ENCODE measurements around the gene ANKRD9.

The ANKRD9 gene

DNA sequence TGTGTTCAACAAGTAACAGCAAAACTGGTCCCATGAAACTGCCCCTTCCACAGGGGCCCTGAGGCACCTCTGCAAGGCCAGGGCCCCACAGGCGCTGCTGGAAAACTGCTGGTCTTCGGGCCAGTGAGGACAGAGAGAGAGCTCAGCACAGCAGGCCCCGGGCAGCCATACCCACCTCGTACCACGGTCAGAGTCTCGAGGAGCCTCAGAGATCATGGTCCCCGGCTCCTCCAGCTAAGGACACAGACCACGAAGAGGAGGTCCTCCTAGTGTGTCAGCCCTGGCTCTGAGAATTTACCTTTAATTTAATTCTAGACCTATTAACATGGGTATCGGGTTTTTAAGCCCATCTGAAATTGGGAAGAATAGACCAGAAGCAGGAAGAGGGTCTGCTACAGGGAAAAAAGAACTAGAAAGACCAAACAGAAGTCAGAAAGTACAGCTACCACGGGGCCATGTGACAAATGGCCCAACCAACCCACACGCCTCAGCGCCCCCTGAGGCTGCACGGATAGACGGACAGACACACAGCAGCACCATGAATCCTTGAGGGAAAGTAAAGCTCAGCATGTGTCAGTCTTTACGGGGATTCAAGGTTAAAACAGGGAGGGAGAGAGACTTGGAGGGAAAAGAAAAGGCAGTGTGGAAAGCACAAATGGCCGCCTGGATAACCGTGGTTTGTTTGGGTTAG is 22.9 kb downstream of the ANKRD9 start:
- peaks cover under 1% of the 10 kb centered on the region for H3K4me1 ChIP-seq (ENCODE audit: control insufficient read depth, insufficient read depth, low read length)
- H3K27me3 ChIP-seq (ENCODE audit: control insufficient read depth, insufficient read depth, low read length), result no peaks in the 10 kb centered on the region
- H3K9me3 ChIP-seq (ENCODE audit: control insufficient read depth, low read length), result no peaks in the 10 kb centered on the region
- no peak overlapping the region for H3K4me3 ChIP-seq (ENCODE audit: low read length)
- H3K9ac ChIP-seq (ENCODE audit: low read length), result no peak overlapping the region
- H3K36me3 ChIP-seq (ENCODE audit: control insufficient read depth, insufficient read depth, low read length), result no peaks in the 10 kb centered on the region

DNA sequence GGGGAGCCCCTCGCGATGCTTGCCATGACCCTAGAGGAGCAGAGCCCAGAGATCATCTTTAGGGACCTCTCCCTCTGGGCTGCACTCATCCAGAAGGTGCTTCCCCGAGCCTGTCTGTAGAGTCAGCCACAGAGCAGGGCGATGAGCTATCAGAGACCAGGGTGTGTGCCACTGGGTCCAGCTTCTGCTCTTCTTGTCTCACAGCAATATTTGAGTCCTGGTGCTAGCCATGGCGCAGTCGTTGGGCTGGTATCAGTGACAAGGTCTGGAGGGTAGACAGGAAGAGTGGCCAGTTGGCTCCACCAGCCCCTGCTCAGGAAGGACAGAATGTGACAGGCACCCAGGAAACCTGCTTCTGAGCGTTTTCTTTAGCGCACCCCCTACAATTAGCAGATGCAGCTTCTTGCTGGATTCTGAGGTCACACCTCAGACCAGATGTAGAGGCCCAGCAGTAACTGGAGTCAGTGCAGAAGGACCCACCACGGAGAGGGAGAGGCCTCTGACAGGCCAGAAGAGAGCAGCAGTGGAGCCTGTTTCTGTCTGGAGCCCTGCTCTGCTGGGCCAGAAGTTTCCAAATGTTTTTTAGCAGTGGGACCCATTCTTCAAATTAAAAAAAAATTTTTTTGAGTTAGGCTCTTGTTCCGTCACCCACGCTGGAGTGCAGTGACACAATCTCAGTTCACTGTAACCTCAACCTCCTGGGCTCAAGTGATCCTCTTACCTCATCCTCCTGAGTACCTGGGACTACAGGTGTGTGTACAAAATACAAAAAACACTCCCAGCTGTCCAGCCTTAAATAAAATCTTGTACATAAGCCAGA is 23.7 kb downstream of the ANKRD9 start:
- H3K9me3 ChIP-seq (ENCODE audit: control insufficient read depth, low read length), result no peaks in the 10 kb centered on the region
- H3K4me1 ChIP-seq (ENCODE audit: control insufficient read depth, insufficient read depth, low read length), result peaks cover 4% of the 10 kb centered on the region
- no peak overlapping the region for H3K4me3 ChIP-seq (ENCODE audit: low read length)
- no peak overlapping the region for H3K9ac ChIP-seq (ENCODE audit: low read length)
- no peaks in the 10 kb centered on the region for H3K27me3 ChIP-seq (ENCODE audit: control insufficient read depth, insufficient read depth, low read length)
- H3K36me3 ChIP-seq (ENCODE audit: control insufficient read depth, insufficient read depth, low read length), result no peaks in the 10 kb centered on the region

DNA sequence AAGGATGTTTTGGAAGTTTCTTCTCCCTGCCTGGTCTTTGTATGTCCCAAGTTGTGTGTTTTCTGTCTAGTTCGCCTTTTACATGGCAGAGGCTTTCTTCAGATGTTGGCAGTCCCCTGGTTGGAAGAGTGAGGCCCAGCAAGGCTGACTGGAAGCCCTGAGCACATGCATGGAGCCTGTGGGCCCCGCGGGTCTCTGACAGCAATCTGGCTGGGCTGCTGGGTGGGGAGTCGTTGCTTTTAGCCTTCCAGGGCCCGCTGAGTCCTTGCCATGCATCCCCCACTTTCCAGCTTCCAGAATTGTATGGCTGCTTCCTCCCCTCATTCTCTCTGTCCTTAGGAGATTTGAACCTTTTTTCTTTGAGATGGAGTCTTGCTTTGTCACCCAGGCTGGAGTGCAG is 25.3 kb downstream of the ANKRD9 start:
- Histone ChIP-seq H3K4me3 (ENCODE audit: low read length) (no peak overlapping the region), H3K27me3 (ENCODE audit: control insufficient read depth, insufficient read depth, low read length) (no peaks in the 10 kb centered on the region), H3K36me3 (ENCODE audit: control insufficient read depth, insufficient read depth, low read length) (no peaks in the 10 kb centered on the region), H3K9me3 (ENCODE audit: control insufficient read depth, low read length) (no peaks in the 10 kb centered on the region), H3K4me1 (ENCODE audit: control insufficient read depth, insufficient read depth, low read length) (peaks cover 8% of the 10 kb centered on the region), H3K9ac (ENCODE audit: low read length) (no peak overlapping the region)

DNA sequence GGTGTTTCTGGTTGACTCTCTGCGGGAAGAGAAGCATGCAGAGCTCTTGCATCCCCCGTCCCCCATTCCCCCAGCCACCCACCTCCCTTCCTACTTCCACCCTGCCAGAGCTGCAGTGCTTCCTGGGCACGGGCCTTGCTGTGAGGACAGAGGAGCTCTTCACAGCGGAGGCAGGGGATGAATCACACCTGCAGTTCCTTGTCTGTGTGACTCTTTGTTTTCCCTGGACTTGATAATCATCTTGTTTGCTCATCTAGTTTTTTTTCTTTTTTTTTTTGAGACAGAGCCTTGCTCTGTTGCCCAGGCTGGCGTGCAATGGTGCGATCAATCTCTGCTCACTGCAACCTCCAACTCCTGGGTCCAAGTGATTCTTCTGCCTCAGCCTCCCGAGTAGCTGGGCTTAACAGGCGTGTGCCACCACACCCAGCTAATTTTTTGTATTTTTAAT is 27.8 kb downstream of the ANKRD9 start:
- Histone ChIP-seq H3K27me3 (ENCODE audit: control insufficient read depth, insufficient read depth, low read length) (no peaks in the 10 kb centered on the region), H3K36me3 (ENCODE audit: control insufficient read depth, insufficient read depth, low read length) (no peaks in the 10 kb centered on the region), H3K9me3 (ENCODE audit: control insufficient read depth, low read length) (no peaks in the 10 kb centered on the region), H3K4me1 (ENCODE audit: control insufficient read depth, insufficient read depth, low read length) (peaks cover 8% of the 10 kb centered on the region), H3K4me3 (ENCODE audit: low read length) (no peak overlapping the region), H3K9ac (ENCODE audit: low read length) (no peak overlapping the region)

DNA sequence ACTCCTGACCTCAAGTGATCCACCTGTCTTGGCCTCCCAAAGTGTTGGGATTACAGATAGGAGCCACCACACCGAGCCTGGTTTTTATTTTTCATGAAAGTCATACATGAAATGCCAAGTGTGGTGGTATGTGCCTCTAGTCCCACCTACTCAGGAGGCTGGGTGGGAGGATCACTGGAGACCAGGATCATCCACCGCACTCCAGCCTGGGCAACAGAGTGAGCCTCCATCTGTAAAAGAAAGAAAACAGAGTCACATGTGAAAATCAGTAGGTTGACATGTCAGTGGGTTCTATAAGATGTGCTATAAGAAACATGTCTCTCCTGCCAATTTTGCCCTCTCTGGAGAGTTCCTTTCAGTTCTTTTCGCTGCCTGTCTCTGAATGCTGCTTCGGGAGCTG is 28.2 kb downstream of the ANKRD9 start:
- H3K4me3 ChIP-seq (ENCODE audit: low read length), result no peak overlapping the region
- H3K27me3 ChIP-seq (ENCODE audit: control insufficient read depth, insufficient read depth, low read length), result no peaks in the 10 kb centered on the region
- H3K4me1 ChIP-seq (ENCODE audit: control insufficient read depth, insufficient read depth, low read length), result peaks cover 8% of the 10 kb centered on the region

DNA sequence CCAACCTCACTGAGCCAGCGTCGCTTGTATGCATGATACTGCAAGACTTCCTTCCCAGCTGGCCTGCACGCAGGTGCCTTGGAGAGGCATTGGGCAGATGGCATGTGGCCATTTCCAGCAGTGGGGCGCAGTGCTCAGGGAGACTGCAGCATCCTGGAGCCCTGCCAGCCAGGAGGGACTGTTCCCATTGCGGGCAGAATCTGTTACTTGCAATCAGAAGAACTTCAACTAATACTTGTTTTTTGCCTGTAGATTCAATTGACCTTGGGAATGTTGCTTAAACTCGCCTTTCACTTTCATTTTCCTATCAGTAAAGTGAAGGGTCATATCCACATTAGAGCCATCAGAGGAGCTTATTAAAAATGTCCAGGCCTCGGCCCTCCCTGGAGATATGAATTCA is 29.8 kb downstream of the ANKRD9 start:
- Histone ChIP-seq H3K9me3 (ENCODE audit: control insufficient read depth, low read length) (no peaks in the 10 kb centered on the region), H3K4me3 (ENCODE audit: low read length) (no peak overlapping the region), H3K36me3 (ENCODE audit: control insufficient read depth, insufficient read depth, low read length) (no peaks in the 10 kb centered on the region), H3K27me3 (ENCODE audit: control insufficient read depth, insufficient read depth, low read length) (no peaks in the 10 kb centered on the region), H3K9ac (ENCODE audit: low read length) (no peak overlapping the region), H3K4me1 (ENCODE audit: control insufficient read depth, insufficient read depth, low read length) (peaks cover 12% of the 10 kb centered on the region)

More for the DNA sequence above, 28.2 kb downstream of the ANKRD9 start:
- Histone ChIP-seq H3K9ac (ENCODE audit: low read length) (no peak overlapping the region), H3K9me3 (ENCODE audit: control insufficient read depth, low read length) (no peaks in the 10 kb centered on the region), H3K36me3 (ENCODE audit: control insufficient read depth, insufficient read depth, low read length) (no peaks in the 10 kb centered on the region)

DNA sequence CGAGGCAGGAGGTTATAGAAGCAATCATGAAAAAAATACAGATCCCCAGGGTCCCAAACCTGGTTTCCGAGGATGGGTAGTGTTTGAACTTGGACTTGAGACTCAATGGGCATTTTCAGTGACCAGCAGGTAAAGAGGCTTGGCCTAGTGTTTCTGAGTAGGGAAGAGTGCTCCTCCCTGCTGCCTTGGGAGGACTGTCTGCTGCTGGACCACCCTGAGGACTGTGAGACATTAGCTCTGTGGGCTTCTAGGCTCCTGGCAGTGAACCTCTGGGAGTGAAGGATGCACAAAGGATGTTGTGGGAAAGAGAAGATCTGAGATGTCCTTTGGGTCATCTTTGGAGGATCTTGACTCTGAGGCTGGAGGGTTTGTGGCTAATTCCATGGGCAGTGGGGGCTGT is 30.5 kb downstream of the ANKRD9 start:
- Histone ChIP-seq H3K4me3 (ENCODE audit: low read length) (no peak overlapping the region), H3K27me3 (ENCODE audit: control insufficient read depth, insufficient read depth, low read length) (no peaks in the 10 kb centered on the region), H3K36me3 (ENCODE audit: control insufficient read depth, insufficient read depth, low read length) (no peaks in the 10 kb centered on the region), H3K4me1 (ENCODE audit: control insufficient read depth, insufficient read depth, low read length) (peaks cover 14% of the 10 kb centered on the region), H3K9me3 (ENCODE audit: control insufficient read depth, low read length) (no peaks in the 10 kb centered on the region), H3K9ac (ENCODE audit: low read length) (no peak overlapping the region)

DNA sequence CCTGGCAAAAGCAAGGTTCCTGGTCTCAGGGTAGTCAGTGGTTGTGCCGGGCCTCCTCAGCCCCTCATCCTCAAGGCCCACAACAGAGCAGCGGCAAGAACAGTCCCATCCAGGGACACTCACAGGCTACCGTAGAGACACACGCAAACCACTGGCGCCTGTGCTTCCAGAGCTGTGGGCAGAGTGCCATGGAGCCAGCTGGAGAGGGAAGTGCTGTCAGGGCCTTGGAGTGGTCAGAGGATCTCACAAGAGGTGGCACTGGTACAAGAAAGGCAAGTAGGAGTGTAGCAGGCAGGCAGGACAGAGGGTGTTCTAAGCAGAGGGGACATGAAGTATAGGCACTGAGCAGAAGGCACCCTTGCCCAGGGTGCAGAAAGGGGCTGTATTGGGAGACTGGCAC is 34.6 kb downstream of the ANKRD9 start:
- Histone ChIP-seq H3K4me3 (ENCODE audit: low read length) (no peak overlapping the region), H3K36me3 (ENCODE audit: control insufficient read depth, insufficient read depth, low read length) (no peaks in the 10 kb centered on the region), H3K9ac (ENCODE audit: low read length) (no peak overlapping the region), H3K27me3 (ENCODE audit: control insufficient read depth, insufficient read depth, low read length) (no peaks in the 10 kb centered on the region), H3K9me3 (ENCODE audit: control insufficient read depth, low read length) (no peaks in the 10 kb centered on the region), H3K4me1 (ENCODE audit: control insufficient read depth, insufficient read depth, low read length) (peaks cover 10% of the 10 kb centered on the region)

DNA sequence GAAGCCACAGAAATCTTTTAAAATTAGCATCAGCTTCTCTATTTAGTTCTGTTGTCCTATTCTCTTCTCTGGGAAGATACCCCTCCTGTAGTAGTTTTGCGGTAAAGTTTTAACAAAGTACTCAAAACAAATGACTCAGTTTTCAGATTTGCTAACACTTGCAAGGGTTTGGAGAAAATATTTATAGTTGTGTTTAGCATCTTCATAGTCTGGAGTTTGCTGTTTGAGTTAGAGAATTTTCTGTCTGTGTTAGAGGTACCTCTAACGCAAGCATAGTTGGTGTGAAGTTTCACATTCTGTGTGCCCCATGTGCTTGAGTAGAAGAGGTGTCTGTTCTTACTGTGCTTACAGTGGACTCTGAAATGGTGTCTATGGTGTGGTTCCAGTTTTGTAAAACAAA is 36.0 kb downstream of the ANKRD9 start:
- H3K9ac ChIP-seq (ENCODE audit: low read length), result no peak overlapping the region
- H3K36me3 ChIP-seq (ENCODE audit: control insufficient read depth, insufficient read depth, low read length), result no peaks in the 10 kb centered on the region
- H3K9me3 ChIP-seq (ENCODE audit: control insufficient read depth, low read length), result no peaks in the 10 kb centered on the region
- peaks cover 6% of the 10 kb centered on the region for H3K4me1 ChIP-seq (ENCODE audit: control insufficient read depth, insufficient read depth, low read length)
- H3K4me3 ChIP-seq (ENCODE audit: low read length), result no peak overlapping the region
- H3K27me3 ChIP-seq (ENCODE audit: control insufficient read depth, insufficient read depth, low read length), result no peaks in the 10 kb centered on the region

DNA sequence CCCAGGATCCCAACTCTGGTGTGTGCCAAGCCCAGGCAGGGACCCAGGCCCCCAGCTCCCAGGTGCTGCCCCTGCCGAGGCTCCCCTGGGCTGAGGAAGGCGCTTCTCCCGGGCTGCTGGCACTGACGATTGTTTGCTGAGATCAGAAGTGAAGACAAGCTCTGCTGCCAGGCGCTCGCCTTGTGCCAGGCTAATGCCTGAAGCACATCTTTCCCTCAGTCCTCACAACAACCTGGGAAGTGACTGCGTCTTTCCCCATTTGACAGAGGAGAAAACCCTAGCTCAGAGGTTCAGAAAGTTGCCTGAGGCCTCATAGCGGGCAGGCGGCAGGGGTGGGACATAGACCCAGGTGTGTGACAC is 36.8 kb downstream of the ANKRD9 start:
- Histone ChIP-seq H3K4me3 (ENCODE audit: low read length) (no peak overlapping the region), H3K27me3 (ENCODE audit: control insufficient read depth, insufficient read depth, low read length) (no peaks in the 10 kb centered on the region), H3K9ac (ENCODE audit: low read length) (no peak overlapping the region), H3K36me3 (ENCODE audit: control insufficient read depth, insufficient read depth, low read length) (no peaks in the 10 kb centered on the region), H3K4me1 (ENCODE audit: control insufficient read depth, insufficient read depth, low read length) (peaks cover 6% of the 10 kb centered on the region), H3K9me3 (ENCODE audit: control insufficient read depth, low read length) (no peaks in the 10 kb centered on the region)

DNA sequence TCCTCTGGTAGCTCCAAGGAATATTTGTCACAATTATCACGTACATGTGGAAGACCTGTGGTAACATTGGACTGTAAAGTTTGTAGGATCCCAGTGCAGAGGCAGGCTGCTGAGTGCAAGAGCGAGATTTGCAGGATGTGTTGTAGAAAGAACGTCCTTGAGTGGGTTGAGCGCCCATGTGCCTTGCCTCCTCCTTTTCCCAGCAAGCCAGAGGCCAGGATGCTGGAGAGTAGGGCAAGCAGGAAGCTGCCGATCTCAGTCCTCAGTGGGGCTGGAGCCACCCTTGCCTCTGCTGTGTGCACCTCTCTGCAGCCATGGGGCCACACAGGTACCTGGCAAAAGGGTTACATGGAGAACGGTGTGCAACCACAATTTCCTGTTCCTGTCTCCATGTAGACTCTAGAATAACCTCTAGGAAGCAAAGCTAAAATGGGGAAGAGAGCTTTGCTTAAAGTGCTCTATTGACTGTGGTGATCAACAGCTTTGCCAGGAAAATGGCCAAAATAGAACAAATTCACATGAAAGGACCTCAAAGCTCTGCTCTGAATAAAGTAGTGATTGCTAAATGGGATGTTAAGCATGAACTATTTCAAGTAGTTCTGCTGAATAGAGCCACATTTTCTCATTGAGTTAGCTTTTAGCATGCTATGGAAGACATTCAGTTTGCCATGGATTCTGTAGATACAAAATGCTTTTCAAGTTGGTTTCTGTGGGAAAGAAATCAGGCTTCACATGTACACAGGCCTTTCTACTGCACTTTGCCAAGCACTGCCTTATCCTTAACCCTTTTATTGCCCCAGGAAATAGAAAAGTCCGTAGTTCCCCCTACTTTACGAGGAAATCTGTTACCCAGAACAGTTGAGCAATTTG is 37.4 kb downstream of the ANKRD9 start:
- Histone ChIP-seq H3K36me3 (ENCODE audit: control insufficient read depth, insufficient read depth, low read length) (no peaks in the 10 kb centered on the region), H3K4me1 (ENCODE audit: control insufficient read depth, insufficient read depth, low read length) (peaks cover 6% of the 10 kb centered on the region), H3K27me3 (ENCODE audit: control insufficient read depth, insufficient read depth, low read length) (no peaks in the 10 kb centered on the region), H3K4me3 (ENCODE audit: low read length) (no peak overlapping the region), H3K9ac (ENCODE audit: low read length) (no peak overlapping the region), H3K9me3 (ENCODE audit: control insufficient read depth, low read length) (no peaks in the 10 kb centered on the region)

DNA sequence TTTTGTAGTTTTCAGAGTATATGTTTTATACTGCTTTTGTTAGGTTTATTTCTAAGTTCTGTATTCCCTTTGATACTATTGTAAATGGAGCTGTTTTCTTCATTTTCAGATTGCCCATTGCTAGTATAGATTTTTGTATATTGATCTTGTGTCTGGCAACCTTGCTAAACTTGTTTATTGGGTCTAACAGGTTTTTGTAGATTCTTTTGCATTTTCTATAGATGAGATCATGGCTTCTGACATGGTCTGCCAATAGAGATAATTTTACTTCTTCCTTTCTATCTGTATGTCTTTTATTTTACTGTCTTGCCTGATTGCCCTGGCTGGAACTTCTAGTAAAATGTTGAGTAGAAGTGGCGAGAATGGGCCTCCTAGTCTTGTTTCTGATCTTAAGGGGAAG is 40.3 kb downstream of the ANKRD9 start:
- Histone ChIP-seq H3K9me3 (ENCODE audit: control insufficient read depth, low read length) (no peaks in the 10 kb centered on the region), H3K36me3 (ENCODE audit: control insufficient read depth, insufficient read depth, low read length) (no peaks in the 10 kb centered on the region), H3K4me1 (ENCODE audit: control insufficient read depth, insufficient read depth, low read length) (peaks cover 10% of the 10 kb centered on the region), H3K27me3 (ENCODE audit: control insufficient read depth, insufficient read depth, low read length) (no peaks in the 10 kb centered on the region), H3K4me3 (ENCODE audit: low read length) (no peak overlapping the region), H3K9ac (ENCODE audit: low read length) (no peak overlapping the region)

Measured in mucosa of stomach (tissue), 1 donor.